ENCODE data around the gene PARM1.

DNA sequence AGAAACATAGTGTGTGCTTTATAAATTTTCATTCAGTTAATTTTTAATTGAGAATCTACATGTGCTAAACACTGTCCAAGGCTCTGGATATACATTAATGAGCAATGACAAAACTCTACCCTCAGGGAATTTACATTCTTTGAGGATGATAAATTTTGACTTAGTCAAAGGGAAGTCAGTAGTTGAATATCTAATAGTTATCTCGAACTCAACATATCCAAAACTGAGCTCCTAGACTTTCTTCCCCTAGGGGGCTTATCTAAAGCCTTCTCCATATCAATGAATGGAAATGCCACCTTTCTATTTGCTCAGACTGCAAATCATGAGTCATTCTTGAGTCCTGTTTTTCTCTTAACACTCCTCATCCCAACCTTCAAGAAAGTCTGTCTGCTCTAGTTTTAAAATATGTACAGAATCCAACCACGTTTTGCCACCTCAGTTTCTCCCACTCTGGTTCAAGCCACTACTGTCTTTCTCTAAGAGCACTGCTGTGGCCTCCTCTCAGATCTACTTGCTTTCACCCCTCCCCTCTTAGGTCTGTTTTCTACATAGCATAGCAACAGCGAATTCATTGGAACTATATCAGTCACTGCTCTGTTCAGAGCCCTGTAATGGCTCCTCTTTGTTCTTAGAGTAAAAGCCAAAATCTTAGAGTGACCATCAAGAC lies 9.5 kb downstream of the PARM1 start:
- TF ChIP-seq, protein P1, sequence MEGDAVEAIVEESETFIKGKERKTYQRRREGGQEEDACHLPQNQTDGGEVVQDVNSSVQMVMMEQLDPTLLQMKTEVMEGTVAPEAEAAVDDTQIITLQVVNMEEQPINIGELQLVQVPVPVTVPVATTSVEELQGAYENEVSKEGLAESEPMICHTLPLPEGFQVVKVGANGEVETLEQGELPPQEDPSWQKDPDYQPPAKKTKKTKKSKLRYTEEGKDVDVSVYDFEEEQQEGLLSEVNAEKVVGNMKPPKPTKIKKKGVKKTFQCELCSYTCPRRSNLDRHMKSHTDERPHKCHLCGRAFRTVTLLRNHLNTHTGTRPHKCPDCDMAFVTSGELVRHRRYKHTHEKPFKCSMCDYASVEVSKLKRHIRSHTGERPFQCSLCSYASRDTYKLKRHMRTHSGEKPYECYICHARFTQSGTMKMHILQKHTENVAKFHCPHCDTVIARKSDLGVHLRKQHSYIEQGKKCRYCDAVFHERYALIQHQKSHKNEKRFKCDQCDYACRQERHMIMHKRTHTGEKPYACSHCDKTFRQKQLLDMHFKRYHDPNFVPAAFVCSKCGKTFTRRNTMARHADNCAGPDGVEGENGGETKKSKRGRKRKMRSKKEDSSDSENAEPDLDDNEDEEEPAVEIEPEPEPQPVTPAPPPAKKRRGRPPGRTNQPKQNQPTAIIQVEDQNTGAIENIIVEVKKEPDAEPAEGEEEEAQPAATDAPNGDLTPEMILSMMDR (IDR thresholded peaks at IDR 0.05; ENCODE audit: insufficient read depth, low read length, poor library complexity, severe bottlenecking) = no peak
- TF ChIP-seq EZH2phosphoT487 (conservative IDR thresholded peaks at IDR 0.05; ENCODE audit: low read length) = no peak

All from SU-DHL-6 (cell line).